ENCODE measurements around the gene RIPK1. TPM values are rescaled to one million over a fixed set of nuclear protein-coding genes. Genes with fewer than 3 reads are reported as not detected.
A peak's percentile ranks its signal among the peaks of the same experiment; 100 is the strongest.
"Not testable (repeated sequence)": the region's sequence is repeated elsewhere in the genome, so short reads cannot be mapped to it uniquely, and the experiment has no call there.

RIPK1 gene
- total and polyA plus RNA-seq, 2 experiments from 2014 or later, result 15.3 to 26.2 TPM

GRCh38 chr6:3152689-3153088 is 84.4 kb downstream of the RIPK1 start:
- no peak for DNase-seq
- H3K4me1 ChIP-seq (ENCODE audit: insufficient read depth), result no peaks in the 10 kb centered on the region
- no peaks in the 10 kb centered on the region for H3K27me3 ChIP-seq (replicated peaks; ENCODE audit: insufficient read depth)
- no peak overlapping the region for H3K9ac ChIP-seq
- WGBS, 2 experiments (ENCODE audit: low coverage in 1 of 2, low lambda C conversion rate in 2 of 2, missing lambda C conversion rate in 2 of 2), result 75 to 79% methylated on average over 3 of the region's 3 CpGs
- H3K4me3 ChIP-seq, result no peak overlapping the region
- peaks cover 25% of the 10 kb centered on the region for H3K36me3 ChIP-seq (ENCODE audit: low read depth)
- no peak overlapping the region for H2AFZ ChIP-seq
- peaks cover 21% of the 10 kb centered on the region for H3K79me2 ChIP-seq (ENCODE audit: insufficient read depth)
- H3K4me2 ChIP-seq (ENCODE audit: unreplicated experiment), result no peak overlapping the region
- no peaks in the 10 kb centered on the region for H3K9me2 ChIP-seq (ENCODE audit: insufficient read depth)
- no peaks in the 10 kb centered on the region; the same call in 1 of the 2 replicates for H4K20me1 ChIP-seq (ENCODE audit: insufficient read depth)
- no peak overlapping the region for H3K27ac ChIP-seq
- in situ Hi-C loops (cut with MboI), result no loop called here
- H3K9me3 ChIP-seq (ENCODE audit: low read depth), result no peaks in the 10 kb centered on the region
- peaks cover 21% of the 10 kb centered on the region for H3F3A ChIP-seq (ENCODE audit: insufficient read depth)
- TF ChIP-seq EZH2phosphoT487 (IDR thresholded peaks at IDR 0.05; ENCODE audit: insufficient read depth, low read depth) (no peak), EZH2 (IDR thresholded peaks at IDR 0.05; ENCODE audit: insufficient read depth, poor library complexity, severe bottlenecking) (no peak)

GRCh38 chr6:3155416-3155815 is 87.1 kb downstream of the RIPK1 start:
- H3K4me1 ChIP-seq (ENCODE audit: insufficient read depth); H3K9me2 ChIP-seq (ENCODE audit: insufficient read depth); in situ Hi-C loops (cut with MboI); H3K27me3 ChIP-seq (replicated peaks; ENCODE audit: insufficient read depth); H4K20me1 ChIP-seq (ENCODE audit: insufficient read depth); H2AFZ ChIP-seq; DNase-seq; H3K9me3 ChIP-seq (ENCODE audit: low read depth): not testable (repeated sequence)
- peak overlapping the region; percentile 98; the same call in 1 of the 2 replicates for H3K4me3 ChIP-seq
- peak overlapping the region; percentile 96 for H3K4me2 ChIP-seq (ENCODE audit: unreplicated experiment)
- peak overlapping the region; percentile 22 for H3K27ac ChIP-seq
- 67 to 70% methylated on average over 6 of the region's 6 CpGs for WGBS, 2 experiments (ENCODE audit: low coverage in 1 of 2, low lambda C conversion rate in 2 of 2, missing lambda C conversion rate in 2 of 2)
- H3F3A ChIP-seq (ENCODE audit: insufficient read depth), result peaks cover 28% of the 10 kb centered on the region
- H3K79me2 ChIP-seq (ENCODE audit: insufficient read depth), result peaks cover 21% of the 10 kb centered on the region
- peak overlapping the region; percentile 99 for H3K9ac ChIP-seq
- peaks cover 25% of the 10 kb centered on the region for H3K36me3 ChIP-seq (ENCODE audit: low read depth)

GRCh38 chr6:3156184-3157130 is 88.2 kb downstream of the RIPK1 start:
- H3K9me2 ChIP-seq (ENCODE audit: insufficient read depth); in situ Hi-C loops (cut with MboI); H3K9me3 ChIP-seq (ENCODE audit: low read depth); H3K27me3 ChIP-seq (replicated peaks; ENCODE audit: insufficient read depth); H3K4me1 ChIP-seq (ENCODE audit: insufficient read depth); H4K20me1 ChIP-seq (ENCODE audit: insufficient read depth): not testable (repeated sequence)
- Histone ChIP-seq H3K27ac (peak overlapping the region; percentile 89), H3K36me3 (ENCODE audit: low read depth) (peaks cover 25% of the 10 kb centered on the region), H3F3A (ENCODE audit: insufficient read depth) (peaks cover 35% of the 10 kb centered on the region), H2AFZ (peak overlapping the region; percentile 9; the same call in 1 of the 2 replicates), H3K4me3 (peak overlapping the region; percentile 98), H3K4me2 (ENCODE audit: unreplicated experiment) (peak overlapping the region; percentile 96), H3K79me2 (ENCODE audit: insufficient read depth) (peaks cover 21% of the 10 kb centered on the region), H3K9ac (peak overlapping the region; percentile 99)
- WGBS, 2 experiments (ENCODE audit: low coverage in 1 of 2, low lambda C conversion rate in 2 of 2, missing lambda C conversion rate in 2 of 2), result 5% methylated on average over 26 to 28 of the region's 32 CpGs
- peak; percentile 48 for DNase-seq

- in situ Hi-C loops (cut with MboI), result no loop called here
- H4K20me1 ChIP-seq (ENCODE audit: insufficient read depth), result no peaks in the 10 kb centered on the region; the same call in 1 of the 2 replicates
- peaks cover 21% of the 10 kb centered on the region for H3K79me2 ChIP-seq (ENCODE audit: insufficient read depth)
- peak within 1 kb of the TSS; percentile 96 for H3K4me2 ChIP-seq (ENCODE audit: unreplicated experiment)
- H2AFZ ChIP-seq, result peak within 1 kb of the TSS; percentile 15; the same call in 1 of the 2 replicates
- H3K9ac ChIP-seq, result peak within 1 kb of the TSS; percentile 99
- peak within 1 kb of the TSS; percentile 89 for H3K27ac ChIP-seq
- peaks cover 24% of the 10 kb centered on the region for H3K36me3 ChIP-seq (ENCODE audit: low read depth)
- DNase-seq, result peak; percentile 94
- H3K27me3 ChIP-seq (replicated peaks; ENCODE audit: insufficient read depth), result no peaks in the 10 kb centered on the region
- H3F3A ChIP-seq (ENCODE audit: insufficient read depth), result peaks cover 36% of the 10 kb centered on the region
- peak within 1 kb of the TSS; percentile 98 for H3K4me3 ChIP-seq
- WGBS, 2 experiments (ENCODE audit: low coverage in 1 of 2, low lambda C conversion rate in 2 of 2, missing lambda C conversion rate in 2 of 2), result 0 to 1% methylated on average over 34 to 65 of the region's 95 CpGs
- TF ChIP-seq EZH2 (IDR thresholded peaks at IDR 0.05; ENCODE audit: insufficient read depth, poor library complexity, severe bottlenecking) (no peak), EZH2phosphoT487 (IDR thresholded peaks at IDR 0.05; ENCODE audit: insufficient read depth, low read depth) (no peak)
- no peaks in the 10 kb centered on the region for H3K9me2 ChIP-seq (ENCODE audit: insufficient read depth)
- no peaks in the 10 kb centered on the region for H3K9me3 ChIP-seq (ENCODE audit: low read depth)
- no peaks in the 10 kb centered on the region for H3K4me1 ChIP-seq (ENCODE audit: insufficient read depth)
These were observed 89.0 kb downstream of the RIPK1 start, which contains the start of gene TUBB2A for GRCh38 chr6:3157131-3157933. TUBB2A (minus strand) TSS chr6:3157544; CDS start chr6:3157463, 81 bp downstream.

Measured in GM23248 (cell line).